ENCODE measurements around the gene TNIP3.
"Not testable (repeated sequence)": the region's sequence is repeated elsewhere in the genome, so short reads cannot be mapped to it uniquely, and the experiment has no call there.

The TNIP3 gene, protein sequence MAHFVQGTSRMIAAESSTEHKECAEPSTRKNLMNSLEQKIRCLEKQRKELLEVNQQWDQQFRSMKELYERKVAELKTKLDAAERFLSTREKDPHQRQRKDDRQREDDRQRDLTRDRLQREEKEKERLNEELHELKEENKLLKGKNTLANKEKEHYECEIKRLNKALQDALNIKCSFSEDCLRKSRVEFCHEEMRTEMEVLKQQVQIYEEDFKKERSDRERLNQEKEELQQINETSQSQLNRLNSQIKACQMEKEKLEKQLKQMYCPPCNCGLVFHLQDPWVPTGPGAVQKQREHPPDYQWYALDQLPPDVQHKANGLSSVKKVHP

GRCh38 chr4:121164291-121164690 lies at the start of gene TNIP3:
Gene TNIP3 (minus strand): TSS chr4:121164321. CDS start chr4:121164125, 196 bp downstream.
- no peak for DNase-seq

- DNase-seq = no peak
These were observed 48.7 kb upstream of the TNIP3 start for GRCh38 chr4:121212806-121213205.

- no peak for DNase-seq
These were observed 45.0 kb upstream of the TNIP3 start for GRCh38 chr4:121209171-121209570.

- no peak for DNase-seq
These were observed 44.3 kb upstream of the TNIP3 start for GRCh38 chr4:121208244-121209007.

DNA sequence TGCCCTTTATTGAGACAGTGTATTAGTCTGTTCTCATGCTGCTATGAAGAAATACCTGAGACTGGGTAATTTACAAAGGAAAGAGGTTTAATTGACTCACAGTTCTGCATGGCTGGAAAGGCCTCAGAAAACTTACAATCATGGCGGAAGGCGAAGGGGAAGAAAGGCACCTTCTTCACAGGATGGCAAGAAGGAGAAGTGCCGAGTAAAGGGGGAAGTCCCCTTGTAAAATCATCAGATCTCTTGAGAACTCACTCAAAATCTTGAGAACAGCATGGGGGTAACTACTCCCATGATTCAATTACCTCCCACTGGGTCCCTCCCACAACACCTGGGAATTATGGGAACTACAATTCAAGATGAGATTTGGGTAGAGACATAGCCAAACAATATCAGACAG lies 41.7 kb upstream of the TNIP3 start:
- not testable (repeated sequence) for DNase-seq

DNA sequence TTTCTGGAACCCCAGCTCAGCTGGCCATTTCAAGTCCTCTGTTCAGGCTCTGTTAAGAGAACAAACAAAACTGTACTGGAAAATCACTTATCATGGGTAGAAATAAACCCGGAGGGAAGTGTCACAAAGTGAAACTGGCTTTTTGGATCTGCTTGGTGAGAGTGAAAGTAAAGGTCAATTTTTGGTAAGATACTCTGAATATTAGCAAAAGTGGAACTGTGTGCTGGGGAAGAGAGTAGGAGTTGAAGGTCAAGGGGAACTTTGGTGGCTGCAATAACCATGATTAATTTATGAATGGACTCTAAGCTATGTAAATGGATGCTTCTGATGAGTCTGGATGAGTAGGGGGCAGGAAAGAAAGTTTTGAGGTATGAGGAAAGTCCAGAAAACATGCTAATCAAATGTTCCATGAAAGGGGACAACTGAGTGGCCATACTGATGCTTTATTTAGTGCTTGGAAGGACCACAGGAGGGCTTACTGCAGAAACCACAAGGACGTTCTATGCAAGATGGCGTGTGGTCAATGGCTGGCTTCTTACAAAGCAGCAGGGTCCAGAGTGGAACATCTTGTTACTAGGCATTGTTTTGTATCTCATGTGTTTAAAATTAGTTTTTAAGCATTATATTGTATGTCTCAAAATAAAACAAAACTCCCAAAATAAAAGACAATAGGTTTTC lies 36.8 kb upstream of the TNIP3 start:
- DNase-seq = no peak

- DNase-seq = peak; percentile 6
These were observed 35.8 kb upstream of the TNIP3 start for GRCh38 chr4:121199742-121200561.

- no peak for DNase-seq
These were observed 34.1 kb upstream of the TNIP3 start for GRCh38 chr4:121198251-121198650.

- DNase-seq = no peak
These were observed 31.5 kb upstream of the TNIP3 start for GRCh38 chr4:121195649-121196048.

GRCh38 chr4:121192480-121192879 lies 28.4 kb upstream of the TNIP3 start:
- DNase-seq = no peak

GRCh38 chr4:121192013-121192412 lies 27.9 kb upstream of the TNIP3 start:
- DNase-seq = no peak

DNA sequence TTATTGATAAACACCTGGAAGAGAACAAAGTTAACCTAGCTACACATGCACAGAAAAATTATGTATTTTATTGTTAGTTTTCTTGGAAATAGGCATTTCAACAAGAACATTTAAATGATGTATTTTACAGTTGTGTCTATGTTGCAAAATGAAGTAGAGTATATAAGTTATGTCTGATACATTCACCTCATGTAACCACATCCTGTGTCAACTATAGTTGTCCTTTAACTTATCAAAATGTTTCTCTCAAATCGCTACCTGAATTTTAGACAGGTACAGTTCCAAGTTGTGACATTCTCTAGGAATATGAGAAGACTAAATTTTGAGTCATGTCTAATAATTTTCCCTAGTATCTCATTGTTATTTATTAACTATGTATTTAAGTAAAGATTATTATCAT lies 27.2 kb upstream of the TNIP3 start:
- DNase-seq = no peak

- no peak for DNase-seq
These were observed 26.3 kb upstream of the TNIP3 start for GRCh38 chr4:121190389-121190788.

DNA sequence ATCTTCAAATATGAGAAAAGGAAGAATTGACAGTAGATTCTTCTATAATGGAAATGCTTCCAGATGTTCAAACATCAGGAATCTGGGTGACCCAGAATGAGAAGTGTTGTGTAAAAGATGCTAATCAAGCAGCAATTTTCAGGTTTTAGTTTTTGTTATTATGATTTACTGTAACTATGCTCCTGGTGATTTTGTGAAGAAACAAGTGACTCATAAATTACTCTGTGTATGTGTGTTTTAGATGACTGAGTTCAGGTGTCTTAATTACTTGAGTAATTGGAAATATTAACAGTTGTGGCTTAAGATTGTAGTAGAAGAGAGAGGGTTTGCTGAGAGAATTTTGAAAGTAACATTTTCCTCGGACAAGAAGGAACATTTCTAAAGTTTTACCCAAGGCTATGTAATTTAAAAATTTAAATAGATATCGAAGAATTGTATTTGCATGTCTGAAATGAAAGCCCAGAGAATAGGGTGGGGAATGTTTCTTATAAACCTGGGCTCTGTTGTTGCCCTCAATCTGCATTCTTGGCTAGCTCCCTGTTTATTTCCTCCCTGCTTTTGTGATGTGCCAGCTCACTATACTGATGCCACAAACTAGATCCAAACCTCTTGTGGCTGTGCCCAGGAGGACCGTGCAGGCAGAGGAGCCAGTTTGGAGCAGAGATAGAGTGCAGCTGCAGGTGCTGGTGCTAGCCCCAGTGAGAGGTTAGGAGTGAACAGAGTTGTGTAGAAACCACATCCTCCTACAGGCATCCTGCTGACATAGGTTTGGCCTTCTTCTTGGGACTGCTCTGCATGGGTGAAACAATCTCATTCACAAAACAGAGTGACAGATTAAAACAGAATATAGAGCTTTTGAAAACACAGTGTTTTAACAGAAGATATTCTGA lies 25.4 kb upstream of the TNIP3 start:
- peak; percentile 40 for DNase-seq

DNA sequence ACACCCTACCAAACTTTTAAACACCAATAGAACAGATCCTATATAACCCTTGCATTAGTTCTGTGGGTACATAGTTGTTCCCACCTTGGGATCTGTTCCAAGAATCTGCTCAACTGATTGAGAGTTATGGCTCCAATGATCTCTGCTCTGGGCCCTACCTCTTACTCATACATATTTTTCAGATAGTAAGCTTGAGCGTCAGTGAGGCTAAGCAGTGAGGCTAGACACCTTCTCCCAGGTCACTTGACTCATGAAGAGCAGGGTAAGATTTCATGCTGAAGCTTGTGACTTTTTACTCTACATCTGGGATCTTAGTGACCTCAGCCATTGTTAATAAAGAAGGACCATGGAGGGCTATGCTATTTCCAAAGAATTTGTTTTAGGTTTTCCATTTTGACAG lies 23.1 kb upstream of the TNIP3 start:
- no peak for DNase-seq

DNA sequence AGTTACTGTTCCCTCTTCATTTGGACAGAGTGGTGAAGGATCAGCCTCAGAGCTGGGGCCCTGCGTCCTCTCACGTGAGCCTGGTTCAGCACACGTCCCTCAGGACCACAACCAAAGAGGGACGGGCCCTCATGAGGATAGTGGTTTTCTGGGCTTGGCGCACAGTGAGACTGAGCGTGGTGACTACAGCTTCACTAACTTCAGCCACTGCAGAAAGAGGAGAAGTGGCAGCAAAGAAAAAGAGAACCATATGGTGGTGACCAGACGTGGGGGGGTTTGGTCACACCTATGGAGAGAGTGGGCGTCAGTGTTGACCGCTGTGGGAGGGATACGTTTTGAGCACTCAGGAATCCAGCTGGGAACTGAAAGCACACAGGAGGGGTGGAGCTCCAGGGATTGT lies 21.8 kb upstream of the TNIP3 start:
- DNase-seq = no peak

DNA sequence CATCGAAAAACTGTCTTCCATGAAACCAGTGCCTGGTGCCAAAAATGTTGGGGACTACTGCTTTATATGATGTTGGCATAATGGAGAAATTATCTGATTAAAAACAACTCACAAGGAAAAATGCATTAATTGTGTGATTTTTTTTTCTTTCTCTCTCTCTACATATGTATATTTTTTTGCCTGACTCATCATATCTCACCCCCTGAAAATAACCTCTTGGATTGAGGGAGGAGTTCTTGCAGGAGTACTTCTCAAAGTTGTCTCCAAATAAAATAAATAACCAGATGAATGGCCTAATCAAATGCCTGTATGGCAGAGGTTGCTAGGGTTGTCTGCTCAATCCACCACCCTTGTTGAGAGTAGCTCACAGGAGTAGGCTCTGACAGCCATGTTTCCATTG lies 19.9 kb upstream of the TNIP3 start:
- no peak for DNase-seq

- DNase-seq = no peak
These were observed 19.2 kb upstream of the TNIP3 start for GRCh38 chr4:121183361-121183760.

- no peak for DNase-seq
These were observed 18.2 kb upstream of the TNIP3 start for GRCh38 chr4:121182296-121182695.

DNA sequence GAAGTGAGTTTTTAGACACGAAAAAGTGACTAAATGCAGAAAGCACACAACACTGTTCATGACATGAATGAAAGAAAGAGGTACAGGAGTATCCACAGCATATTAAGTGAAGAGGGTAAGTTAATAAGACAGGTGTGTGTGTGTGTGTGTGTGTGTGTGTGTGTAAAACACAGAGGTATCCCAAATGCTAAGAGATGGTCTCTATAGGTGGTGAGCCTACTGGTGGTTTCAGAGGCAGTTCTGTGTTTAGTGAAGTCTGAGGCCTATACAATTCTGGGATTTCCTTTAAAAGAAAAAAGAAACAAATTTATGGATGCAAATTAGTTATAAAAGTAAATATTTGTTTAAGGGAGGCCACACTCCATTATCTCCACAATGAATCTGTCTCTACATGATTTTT lies 17.4 kb upstream of the TNIP3 start:
- no peak for DNase-seq

GRCh38 chr4:121180558-121180957 lies 16.4 kb upstream of the TNIP3 start:
- no peak for DNase-seq
